ENCODE measurements around the gene KIRREL2.

DNA sequence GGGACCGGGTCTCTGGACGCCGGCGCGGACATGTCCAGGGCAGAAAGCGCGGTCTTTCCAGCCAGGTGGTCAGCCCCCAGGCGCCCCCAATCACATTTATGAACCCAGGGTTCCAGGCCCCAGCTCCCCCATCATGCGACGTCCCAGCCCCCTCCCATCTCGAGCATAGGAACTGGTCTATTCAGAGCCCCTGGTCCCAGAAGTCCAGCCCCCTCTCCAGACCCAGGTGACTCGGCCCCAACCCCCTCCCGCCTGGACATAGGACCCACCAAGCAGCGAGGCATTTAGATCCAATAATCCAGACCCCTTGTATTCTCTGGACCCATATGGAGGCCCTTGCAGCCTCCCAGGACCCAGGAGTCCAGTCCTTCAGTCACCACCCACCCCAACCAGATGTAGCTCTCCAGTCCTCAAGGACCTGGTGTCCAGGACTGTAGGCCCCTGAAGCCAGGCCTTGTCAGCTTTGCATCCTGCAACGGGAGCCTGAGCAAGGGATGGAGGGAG lies 12.2 kb downstream of the KIRREL2 start:
- TF ChIP-seq, protein P1, sequence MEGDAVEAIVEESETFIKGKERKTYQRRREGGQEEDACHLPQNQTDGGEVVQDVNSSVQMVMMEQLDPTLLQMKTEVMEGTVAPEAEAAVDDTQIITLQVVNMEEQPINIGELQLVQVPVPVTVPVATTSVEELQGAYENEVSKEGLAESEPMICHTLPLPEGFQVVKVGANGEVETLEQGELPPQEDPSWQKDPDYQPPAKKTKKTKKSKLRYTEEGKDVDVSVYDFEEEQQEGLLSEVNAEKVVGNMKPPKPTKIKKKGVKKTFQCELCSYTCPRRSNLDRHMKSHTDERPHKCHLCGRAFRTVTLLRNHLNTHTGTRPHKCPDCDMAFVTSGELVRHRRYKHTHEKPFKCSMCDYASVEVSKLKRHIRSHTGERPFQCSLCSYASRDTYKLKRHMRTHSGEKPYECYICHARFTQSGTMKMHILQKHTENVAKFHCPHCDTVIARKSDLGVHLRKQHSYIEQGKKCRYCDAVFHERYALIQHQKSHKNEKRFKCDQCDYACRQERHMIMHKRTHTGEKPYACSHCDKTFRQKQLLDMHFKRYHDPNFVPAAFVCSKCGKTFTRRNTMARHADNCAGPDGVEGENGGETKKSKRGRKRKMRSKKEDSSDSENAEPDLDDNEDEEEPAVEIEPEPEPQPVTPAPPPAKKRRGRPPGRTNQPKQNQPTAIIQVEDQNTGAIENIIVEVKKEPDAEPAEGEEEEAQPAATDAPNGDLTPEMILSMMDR (IDR thresholded peaks at IDR 0.05), result no peak
- TF ChIP-seq POLR2AphosphoS5 (IDR thresholded peaks at IDR 0.05) (no peak), EP300 (IDR thresholded peaks at IDR 0.05) (no peak), POLR2A (IDR thresholded peaks at IDR 0.05) (no peak)
